ENCODE results near the gene CCN2. TPM values are rescaled to one million over a fixed set of nuclear protein-coding genes. Genes with fewer than 3 reads are reported as not detected.

The CCN2 gene, protein sequence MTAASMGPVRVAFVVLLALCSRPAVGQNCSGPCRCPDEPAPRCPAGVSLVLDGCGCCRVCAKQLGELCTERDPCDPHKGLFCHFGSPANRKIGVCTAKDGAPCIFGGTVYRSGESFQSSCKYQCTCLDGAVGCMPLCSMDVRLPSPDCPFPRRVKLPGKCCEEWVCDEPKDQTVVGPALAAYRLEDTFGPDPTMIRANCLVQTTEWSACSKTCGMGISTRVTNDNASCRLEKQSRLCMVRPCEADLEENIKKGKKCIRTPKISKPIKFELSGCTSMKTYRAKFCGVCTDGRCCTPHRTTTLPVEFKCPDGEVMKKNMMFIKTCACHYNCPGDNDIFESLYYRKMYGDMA
- total RNA-seq = 5.6 TPM

DNA sequence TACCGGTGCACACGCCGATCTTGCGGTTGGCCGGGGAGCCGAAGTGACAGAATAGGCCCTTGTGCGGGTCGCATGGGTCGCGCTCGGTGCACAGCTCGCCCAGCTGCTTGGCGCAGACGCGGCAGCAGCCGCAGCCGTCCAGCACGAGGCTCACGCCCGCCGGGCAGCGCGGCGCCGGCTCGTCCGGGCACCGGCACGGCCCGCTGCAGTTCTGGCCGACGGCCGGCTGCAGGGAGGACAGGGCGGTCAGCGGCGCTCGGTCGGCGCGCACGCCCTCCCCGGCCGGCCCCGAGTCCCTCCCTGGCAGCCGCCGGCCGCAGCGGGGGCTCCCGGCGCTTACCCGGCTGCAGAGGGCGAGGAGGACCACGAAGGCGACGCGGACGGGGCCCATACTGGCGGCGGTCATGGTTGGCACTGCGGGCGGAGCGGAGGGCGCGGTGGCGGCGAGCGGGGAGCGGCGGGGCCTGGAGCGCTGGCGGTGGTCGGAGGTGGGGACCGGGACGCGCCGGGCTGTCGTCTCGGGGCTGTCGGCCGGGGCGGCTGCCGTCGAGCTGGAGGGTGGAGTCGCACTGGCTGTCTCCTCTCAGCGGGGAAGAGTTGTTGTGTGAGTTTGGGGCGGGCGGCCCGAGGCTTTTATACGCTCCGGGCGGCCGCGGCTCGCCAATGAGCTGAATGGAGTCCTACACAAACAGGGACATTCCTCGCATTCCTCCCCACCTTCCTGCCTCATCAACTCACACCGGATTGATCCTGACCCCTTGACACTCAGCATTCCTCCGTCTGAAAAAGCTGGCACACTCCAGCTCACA lies at the start of gene CCN2:
Gene CCN2, minus strand, starts transcription at position 606 of the 809 bp plus-strand sequence. Its CDS starts 200 bp downstream, at position 406.

Other genes starting within 250 kb of the CCN2 start
- gene OR2A4, start 250.0 kb downstream of the CCN2 start, total RNA-seq = not detected
- gene CTAGE9, start 240.4 kb downstream of the CCN2 start, total RNA-seq = not detected
- gene ENPP1, start 143.4 kb downstream of the CCN2 start, total RNA-seq = 1.6 TPM